Endothelial cell (in vitro differentiated cells): ENCODE data around the gene FAP. TPM values are rescaled to one million over a fixed set of nuclear protein-coding genes. Genes with fewer than 3 reads are reported as not detected.

Experiments
- DNase-seq: peaks from one replicate; pipeline ENCODE4 v3.0.0; 2021; ENCODE audit warnings: low spot score
- H3K27ac Mint-ChIP-seq: one replicate; pipeline ENCODE4 v1.8.0; 2021; ENCODE audit warnings: mixed read lengths, inconsistent platforms; ENCODE audit not compliant: unreplicated experiment
- H3K27me3 Mint-ChIP-seq: one replicate; pipeline ENCODE4 v1.8.0; 2021; ENCODE audit warnings: mild to moderate bottlenecking, moderate library complexity, mixed read lengths, inconsistent platforms; ENCODE audit not compliant: unreplicated experiment
- H3K36me3 Mint-ChIP-seq: one replicate; pipeline ENCODE4 v1.8.0; 2021; ENCODE audit warnings: mild to moderate bottlenecking, low read depth, mixed read lengths, inconsistent platforms; ENCODE audit not compliant: unreplicated experiment
- H3K4me1 Mint-ChIP-seq: one replicate; pipeline ENCODE4 v1.8.0; 2021; ENCODE audit warnings: mild to moderate bottlenecking, mixed read lengths, inconsistent platforms; ENCODE audit not compliant: unreplicated experiment
- H3K4me3 Mint-ChIP-seq: one replicate; pipeline ENCODE4 v1.8.0; 2021; ENCODE audit warnings: mild to moderate bottlenecking, mixed read lengths, inconsistent platforms; ENCODE audit not compliant: unreplicated experiment
- H3K9me3 Mint-ChIP-seq: one replicate; pipeline ENCODE4 v1.8.0; 2021; ENCODE audit warnings: mixed read lengths, inconsistent platforms; ENCODE audit not compliant: unreplicated experiment
- total RNA-seq: library from RNA; stranded (reverse); fragmentation: NEBNext Ultra II Directional; extraction: Animal tissue kit (Norgen Biotek cat#: 25700); gene quantifications from one replicate; pipeline ENCODE4 v1.2.1, GENCODE V29; 2021; ENCODE audit not compliant: unreplicated experiment
- TF ChIP-seq, protein P1 (sequence below): fragments of 200-600 bp; sonication (generic); IDR thresholded peaks from one replicate; pipeline ENCODE4 v1.5.0; 2021; ENCODE audit warnings: antibody characterized with exemption; ENCODE audit not compliant: unreplicated experiment

The FAP gene
- total RNA-seq, 1 donor from 2014 or later = not detected

- H3K36me3 Mint-ChIP-seq = no peaks in the 10 kb centered on the region
- H3K4me1 Mint-ChIP-seq = peaks cover 4% of the 10 kb centered on the region
- no peak for DNase-seq
- TF ChIP-seq, protein P1, sequence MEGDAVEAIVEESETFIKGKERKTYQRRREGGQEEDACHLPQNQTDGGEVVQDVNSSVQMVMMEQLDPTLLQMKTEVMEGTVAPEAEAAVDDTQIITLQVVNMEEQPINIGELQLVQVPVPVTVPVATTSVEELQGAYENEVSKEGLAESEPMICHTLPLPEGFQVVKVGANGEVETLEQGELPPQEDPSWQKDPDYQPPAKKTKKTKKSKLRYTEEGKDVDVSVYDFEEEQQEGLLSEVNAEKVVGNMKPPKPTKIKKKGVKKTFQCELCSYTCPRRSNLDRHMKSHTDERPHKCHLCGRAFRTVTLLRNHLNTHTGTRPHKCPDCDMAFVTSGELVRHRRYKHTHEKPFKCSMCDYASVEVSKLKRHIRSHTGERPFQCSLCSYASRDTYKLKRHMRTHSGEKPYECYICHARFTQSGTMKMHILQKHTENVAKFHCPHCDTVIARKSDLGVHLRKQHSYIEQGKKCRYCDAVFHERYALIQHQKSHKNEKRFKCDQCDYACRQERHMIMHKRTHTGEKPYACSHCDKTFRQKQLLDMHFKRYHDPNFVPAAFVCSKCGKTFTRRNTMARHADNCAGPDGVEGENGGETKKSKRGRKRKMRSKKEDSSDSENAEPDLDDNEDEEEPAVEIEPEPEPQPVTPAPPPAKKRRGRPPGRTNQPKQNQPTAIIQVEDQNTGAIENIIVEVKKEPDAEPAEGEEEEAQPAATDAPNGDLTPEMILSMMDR = no peak
- no peak overlapping the region for H3K4me3 Mint-ChIP-seq
- no peaks in the 10 kb centered on the region for H3K27me3 Mint-ChIP-seq
- H3K27ac Mint-ChIP-seq = no peak overlapping the region
- no peaks in the 10 kb centered on the region for H3K9me3 Mint-ChIP-seq
Measured at GRCh38 chr2:162211732-162212131, 31.5 kb downstream of the FAP start.

- peaks cover 4% of the 10 kb centered on the region for H3K4me1 Mint-ChIP-seq
- DNase-seq = no peak
- no peaks in the 10 kb centered on the region for H3K9me3 Mint-ChIP-seq
- no peaks in the 10 kb centered on the region for H3K27me3 Mint-ChIP-seq
- no peaks in the 10 kb centered on the region for H3K36me3 Mint-ChIP-seq
- TF ChIP-seq, protein P1 = no peak
- no peak overlapping the region for H3K4me3 Mint-ChIP-seq
- H3K27ac Mint-ChIP-seq = no peak overlapping the region
Measured at GRCh38 chr2:162210385-162210784, 32.9 kb downstream of the FAP start.

- no peak for DNase-seq
- Mint-ChIP-seq H3K4me3 (no peak overlapping the region), H3K9me3 (no peaks in the 10 kb centered on the region), H3K36me3 (no peaks in the 10 kb centered on the region), H3K27ac (no peak overlapping the region), H3K4me1 (no peaks in the 10 kb centered on the region), H3K27me3 (no peaks in the 10 kb centered on the region)
- TF ChIP-seq, protein P1 = no peak
Measured at GRCh38 chr2:162202203-162202602, 41.0 kb downstream of the FAP start.

- no peaks in the 10 kb centered on the region for H3K36me3 Mint-ChIP-seq
- TF ChIP-seq, protein P1 = no peak
- no peak overlapping the region for H3K4me3 Mint-ChIP-seq
- no peaks in the 10 kb centered on the region for H3K4me1 Mint-ChIP-seq
- no peaks in the 10 kb centered on the region for H3K9me3 Mint-ChIP-seq
- H3K27me3 Mint-ChIP-seq = no peaks in the 10 kb centered on the region
- no peak for DNase-seq
- H3K27ac Mint-ChIP-seq = no peak overlapping the region
Measured at GRCh38 chr2:162200636-162201035, 42.6 kb downstream of the FAP start.

- H3K9me3 Mint-ChIP-seq = no peaks in the 10 kb centered on the region
- no peaks in the 10 kb centered on the region for H3K27me3 Mint-ChIP-seq
- no peaks in the 10 kb centered on the region for H3K36me3 Mint-ChIP-seq
- no peak overlapping the region for H3K4me3 Mint-ChIP-seq
- H3K4me1 Mint-ChIP-seq = no peaks in the 10 kb centered on the region
- DNase-seq = no peak
- H3K27ac Mint-ChIP-seq = no peak overlapping the region
- TF ChIP-seq, protein P1 = no peak
Measured at GRCh38 chr2:162199913-162200312, 43.3 kb downstream of the FAP start.
